Panc1 (cell line): ENCODE results near the gene BTBD9.

Experiments
- POLR2AphosphoS5 ChIP-seq: IDR thresholded peaks from 2 replicates; pipeline ENCODE4 v1.6.1; 2012; ENCODE audit warnings: mild to moderate bottlenecking, low read depth, low read length, moderate library complexity
- REST ChIP-seq, 2 experiments: IDR thresholded peaks; 2 replicates each; pipeline ENCODE4 v1.6.1; 2011 to 2012; ENCODE audit warnings: low read depth in 2 of 2, control low read depth in 1 of 2, low read length in 1 of 2, mild to moderate bottlenecking in 1 of 2, moderate library complexity in 1 of 2; ENCODE audit not compliant: insufficient read depth in 1 of 2
- SIN3A ChIP-seq: IDR thresholded peaks from 2 replicates; pipeline ENCODE4 v1.6.1; 2012; ENCODE audit warnings: low read depth, mild to moderate bottlenecking, low read length, moderate library complexity, borderline replicate concordance; ENCODE audit not compliant: insufficient read depth
- TCF7L2 ChIP-seq: IDR thresholded peaks from 2 replicates; pipeline ENCODE4 v1.6.1; 2011; ENCODE audit warnings: mild to moderate bottlenecking, low read depth, low read length, inconsistent platforms
- TF ChIP-seq, protein P1 (sequence below): fragments of 450-650 bp; IDR thresholded peaks from 2 replicates; pipeline ENCODE4 v1.5.1; 2017; ENCODE audit warnings: mild to moderate bottlenecking

- TF ChIP-seq, protein P1, sequence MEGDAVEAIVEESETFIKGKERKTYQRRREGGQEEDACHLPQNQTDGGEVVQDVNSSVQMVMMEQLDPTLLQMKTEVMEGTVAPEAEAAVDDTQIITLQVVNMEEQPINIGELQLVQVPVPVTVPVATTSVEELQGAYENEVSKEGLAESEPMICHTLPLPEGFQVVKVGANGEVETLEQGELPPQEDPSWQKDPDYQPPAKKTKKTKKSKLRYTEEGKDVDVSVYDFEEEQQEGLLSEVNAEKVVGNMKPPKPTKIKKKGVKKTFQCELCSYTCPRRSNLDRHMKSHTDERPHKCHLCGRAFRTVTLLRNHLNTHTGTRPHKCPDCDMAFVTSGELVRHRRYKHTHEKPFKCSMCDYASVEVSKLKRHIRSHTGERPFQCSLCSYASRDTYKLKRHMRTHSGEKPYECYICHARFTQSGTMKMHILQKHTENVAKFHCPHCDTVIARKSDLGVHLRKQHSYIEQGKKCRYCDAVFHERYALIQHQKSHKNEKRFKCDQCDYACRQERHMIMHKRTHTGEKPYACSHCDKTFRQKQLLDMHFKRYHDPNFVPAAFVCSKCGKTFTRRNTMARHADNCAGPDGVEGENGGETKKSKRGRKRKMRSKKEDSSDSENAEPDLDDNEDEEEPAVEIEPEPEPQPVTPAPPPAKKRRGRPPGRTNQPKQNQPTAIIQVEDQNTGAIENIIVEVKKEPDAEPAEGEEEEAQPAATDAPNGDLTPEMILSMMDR = no peak
- TF ChIP-seq REST (IDR thresholded peaks at IDR 0.05; ENCODE audit: insufficient read depth in 1 of 2, low read depth in 2 of 2, low read length in 1 of 2) (no peak), POLR2AphosphoS5 (no peak), TCF7L2 (no peak), SIN3A (no peak)
These were observed 85.7 kb downstream of the BTBD9 start for GRCh38 chr6:38554014-38554413.
